H1 (cell line): ENCODE data around the gene USP6. TPM values are rescaled to one million over a fixed set of nuclear protein-coding genes. Genes with fewer than 3 reads are reported as not detected.

Experiments used
- CTCF ChIA-PET: fragments of 300-600 bp; sonication (Branson Sonifier 250); formaldehyde crosslinking; loops from one replicate; lab custom pipeline; 2021; ENCODE audit not compliant: partially characterized antibody; lab: Charles Lee
- POLR2A ChIA-PET: fragments of 300-600 bp; sonication (Branson Sonifier 250); formaldehyde crosslinking; loops from one replicate; lab custom pipeline; 2021; ENCODE audit warnings: inconsistent platforms; ENCODE audit not compliant: partially characterized antibody; lab: Charles Lee
- DNase-seq, 2 experiments: peaks; one replicate each; pipeline versions ENCODE4 v3.0.0 to v3.0.0-alpha.2; 2010 to 2022; ENCODE audit warnings: low spot score in 2 of 2, low read depth in 1 of 2, mixed read lengths in 1 of 2
- FAIRE-seq: peaks from 2 replicates; lab custom pipeline; 2011; peaks lifted over from hg19 to GRCh38; lab: Jason Lieb, UNC
- H2AFZ ChIP-seq: 2 replicates; pipeline ENCODE4 v1.8.1; 2012; ENCODE audit warnings: low read length, inconsistent platforms
- H2AK5ac ChIP-seq: 2 replicates; pipeline ENCODE4 v1.6.1; 2013; ENCODE audit warnings: low read depth, low read length
- H2BK120ac ChIP-seq: replicated peaks from 2 replicates; pipeline ENCODE3; 2013; ENCODE audit warnings: low read depth, low read length, inconsistent platforms
- H2BK12ac ChIP-seq: 2 replicates; pipeline ENCODE4 v1.6.1; 2013; ENCODE audit warnings: low read depth, low read length
- H2BK15ac ChIP-seq: 2 replicates; pipeline ENCODE4 v1.6.1; 2013; ENCODE audit warnings: low read length
- H2BK20ac ChIP-seq: 2 replicates; pipeline ENCODE4 v1.6.1; 2013; ENCODE audit warnings: low read length
- H2BK5ac ChIP-seq: 2 replicates; pipeline ENCODE4 v1.6.1; 2013; ENCODE audit warnings: low read depth, low read length
- H3K14ac ChIP-seq: 2 replicates; pipeline ENCODE4 v1.6.1; 2013; ENCODE audit warnings: inconsistent platforms; ENCODE audit not compliant: insufficient read length
- H3K18ac ChIP-seq: 2 replicates; pipeline ENCODE4 v1.6.1; 2013; ENCODE audit warnings: low read length; ENCODE audit errors: extremely low read depth
- H3K23ac ChIP-seq: 2 replicates; pipeline ENCODE4 v1.6.1; 2013; ENCODE audit warnings: inconsistent platforms; ENCODE audit not compliant: insufficient read length
- H3K23me2 ChIP-seq: 2 replicates; pipeline ENCODE4 v1.6.1; 2013; ENCODE audit warnings: low read depth, low read length
- H3K27ac ChIP-seq: 2 replicates; pipeline ENCODE4 v1.6.1; 2011; ENCODE audit warnings: low read depth, low read length, inconsistent platforms
- H3K27me3 ChIP-seq, 4 experiments: replicated peaks in 1 of 4; 1 replicate in 1 of 4; 2 replicates in 3 of 4; pipeline versions ENCODE4 v1.6.1 to v1.8.1; 2011 to 2013; ENCODE audit warnings: low read length in 3 of 4, mild to moderate bottlenecking in 3 of 4, inconsistent platforms in 2 of 4, mixed read lengths in 2 of 4, moderate library complexity in 1 of 4; ENCODE audit not compliant: control insufficient read depth in 3 of 4, insufficient read depth in 3 of 4; ENCODE audit errors: extremely low read depth in 1 of 4
- H3K36me3 ChIP-seq, 4 experiments: 2 replicates each; pipeline versions ENCODE4 v1.6.1 to v1.8.1; 2011 to 2013; ENCODE audit warnings: mild to moderate bottlenecking in 4 of 4, low read length in 3 of 4, moderate library complexity in 2 of 4, control low read depth in 1 of 4, inconsistent platforms in 1 of 4; ENCODE audit not compliant: insufficient read depth in 4 of 4, control insufficient read depth in 2 of 4
- H3K4ac ChIP-seq: replicated peaks from 2 replicates; pipeline ENCODE3; 2013; ENCODE audit warnings: low read length, low read depth, mixed read lengths, inconsistent platforms; ENCODE audit not compliant: insufficient read length
- H3K4me1 ChIP-seq, 4 experiments: replicated peaks in 1 of 4; 1 replicate in 1 of 4; 2 replicates in 3 of 4; pipeline versions ENCODE4 v1.6.1 to v1.8.1; 2011 to 2013; ENCODE audit warnings: low read length in 3 of 4, inconsistent platforms in 2 of 4, mixed read lengths in 1 of 4; ENCODE audit not compliant: insufficient read depth in 4 of 4, control insufficient read depth in 3 of 4
- H3K4me2 ChIP-seq, 2 experiments: 2 replicates each; pipeline versions ENCODE4 v1.6.1 to v1.8.1; 2011 to 2013; ENCODE audit warnings: low read depth in 2 of 2, low read length in 2 of 2, control low read depth in 1 of 2, inconsistent platforms in 1 of 2, mild to moderate bottlenecking in 1 of 2; ENCODE audit not compliant: insufficient read depth in 1 of 2
- H3K4me3 ChIP-seq, 4 experiments: fragments of 200-600, 300-600 bp in 1 of 4; sonication (generic), shearing (Covaris generic), sonication (Bioruptor Twin) in 1 of 4; 2 replicates each; pipeline versions ENCODE4 v1.5.1 to v1.8.1; 2011 to 2016; ENCODE audit warnings: low read length in 4 of 4, low read depth in 3 of 4, control low read depth in 2 of 4, inconsistent platforms in 2 of 4, mild to moderate bottlenecking in 2 of 4, mixed read lengths in 1 of 4, moderate library complexity in 1 of 4; ENCODE audit not compliant: insufficient read depth in 2 of 4; ENCODE audit errors: extremely low read depth in 1 of 4
- H3K56ac ChIP-seq: replicated peaks from 2 replicates; pipeline ENCODE3; 2013; ENCODE audit warnings: low read depth, mild to moderate bottlenecking, mixed read lengths, low read length, inconsistent platforms; ENCODE audit not compliant: insufficient read length
- H3K79me1 ChIP-seq: 2 replicates; pipeline ENCODE4 v1.6.1; 2013; ENCODE audit warnings: low read depth, low read length, control low read depth
- H3K79me2 ChIP-seq, 2 experiments: 2 replicates each; pipeline versions ENCODE4 v1.6.1 to v1.8.1; 2012 to 2013; ENCODE audit warnings: low read length in 2 of 2, mild to moderate bottlenecking in 2 of 2, inconsistent platforms in 1 of 2; ENCODE audit not compliant: insufficient read depth in 2 of 2, control insufficient read depth in 1 of 2
- H3K9ac ChIP-seq, 4 experiments: replicated peaks in 1 of 4; 1 replicate in 1 of 4; 2 replicates in 3 of 4; pipeline versions ENCODE4 v1.6.1 to v1.8.1; 2011 to 2013; ENCODE audit warnings: low read depth in 3 of 4, low read length in 3 of 4, control low read depth in 2 of 4, mild to moderate bottlenecking in 2 of 4, moderate library complexity in 2 of 4, inconsistent platforms in 1 of 4; ENCODE audit errors: extremely low read depth in 1 of 4
- H3K9me3 ChIP-seq, 2 experiments: 2 replicates each; pipeline versions ENCODE4 v1.6.1 to v1.8.1; 2012 to 2013; ENCODE audit warnings: mild to moderate bottlenecking in 2 of 2, moderate library complexity in 2 of 2, control low read depth in 1 of 2, inconsistent platforms in 1 of 2, low read depth in 1 of 2, low read length in 1 of 2, mixed read lengths in 1 of 2; ENCODE audit not compliant: insufficient read depth in 2 of 2
- H4K20me1 ChIP-seq, 2 experiments: replicated peaks in 1 of 2; 2 replicates each; pipeline versions ENCODE3 to v1.8.1; 2011 to 2013; ENCODE audit warnings: inconsistent platforms in 2 of 2, low read length in 2 of 2, mild to moderate bottlenecking in 1 of 2; ENCODE audit not compliant: insufficient read depth in 2 of 2, control insufficient read depth in 1 of 2
- H4K5ac ChIP-seq: 2 replicates; pipeline ENCODE4 v1.6.1; 2013; ENCODE audit warnings: low read length, low read depth, mixed read lengths, inconsistent platforms; ENCODE audit not compliant: insufficient read length
- H4K8ac ChIP-seq: 2 replicates; pipeline ENCODE4 v1.8.0; 2013; ENCODE audit warnings: mild to moderate bottlenecking, moderate library complexity, low read length, inconsistent platforms; ENCODE audit not compliant: insufficient read depth; ENCODE audit errors: extremely low read depth
- H4K91ac ChIP-seq: replicated peaks from 2 replicates; pipeline ENCODE3; 2013; ENCODE audit warnings: low read length, mixed read lengths, inconsistent platforms; ENCODE audit not compliant: insufficient read length
- CEBPB ChIP-seq: IDR thresholded peaks from 2 replicates; pipeline ENCODE4 v1.6.1; 2012; ENCODE audit warnings: low read depth, low read length
- CHD1 ChIP-seq: IDR thresholded peaks from 2 replicates; pipeline ENCODE4 v1.6.1; 2012; ENCODE audit warnings: low read depth, low read length, improper control_type of control experiment
- CHD2 ChIP-seq: IDR thresholded peaks from 2 replicates; pipeline ENCODE4 v1.6.1; 2012; ENCODE audit warnings: low read length, improper control_type of control experiment
- CTBP2 ChIP-seq: IDR thresholded peaks from 2 replicates; pipeline ENCODE4 v1.7.0; 2011; ENCODE audit warnings: borderline replicate concordance, mild to moderate bottlenecking, moderate library complexity, mixed read lengths, low read length; ENCODE audit not compliant: insufficient read depth, insufficient read length
- EGR1 ChIP-seq: IDR thresholded peaks from 2 replicates; pipeline ENCODE4 v1.6.1; 2011; ENCODE audit warnings: low read depth, low read length, borderline replicate concordance
- EP300 ChIP-seq, 2 experiments: IDR thresholded peaks; 1 replicate in 1 of 2; 2 replicates in 1 of 2; pipeline ENCODE4 v1.6.1; 2011 to 2012; ENCODE audit warnings: low read depth in 2 of 2, low read length in 2 of 2, mild to moderate bottlenecking in 2 of 2, borderline replicate concordance in 1 of 2, inconsistent platforms in 1 of 2, moderate library complexity in 1 of 2
- HDAC2 ChIP-seq, 2 experiments: fragments of 300-600 bp in 1 of 2; sonication (generic) in 1 of 2; IDR thresholded peaks; 2 replicates each; pipeline ENCODE4 v1.6.1; 2011 to 2012; ENCODE audit warnings: low read depth in 2 of 2, low read length in 2 of 2, mild to moderate bottlenecking in 2 of 2, moderate library complexity in 2 of 2, borderline replicate concordance in 1 of 2, inconsistent platforms in 1 of 2
- HDAC6 ChIP-seq: IDR thresholded peaks from one replicate; pipeline ENCODE4 v1.7.1; 2012; ENCODE audit warnings: low read depth, mild to moderate bottlenecking, inconsistent platforms, low read length, moderate library complexity
- MAFK ChIP-seq: IDR thresholded peaks from 2 replicates; pipeline ENCODE4 v1.6.1; 2012; ENCODE audit warnings: low read depth, mild to moderate bottlenecking, improper control_type of control experiment, low read length
- POLR2A ChIP-seq, 2 experiments: IDR thresholded peaks; 1 replicate in 1 of 2; 2 replicates in 1 of 2; pipeline ENCODE4 v1.6.1; 2011; ENCODE audit warnings: low read depth in 2 of 2, low read length in 2 of 2, mild to moderate bottlenecking in 2 of 2; ENCODE audit errors: control extremely low read depth in 1 of 2
- RAD21 ChIP-seq, 2 experiments: IDR thresholded peaks in 1 of 2; conservative IDR thresholded peaks in 1 of 2; 2 replicates each; pipeline ENCODE4 v1.6.1; 2011; ENCODE audit warnings: low read depth in 2 of 2, low read length in 2 of 2, improper control_type of control experiment in 1 of 2, inconsistent platforms in 1 of 2, mild to moderate bottlenecking in 1 of 2, moderate library complexity in 1 of 2
- SP1 ChIP-seq: IDR thresholded peaks from 2 replicates; pipeline ENCODE4 v1.6.1; 2011; ENCODE audit warnings: low read depth, low read length
- TEAD4 ChIP-seq: IDR thresholded peaks from 2 replicates; pipeline ENCODE4 v1.6.1; 2012; ENCODE audit warnings: low read depth, low read length, inconsistent platforms, mixed read lengths
- WGBS, 2 experiments: shearing (Covaris generic) in 1 of 2; methylation state at CpG; one replicate each; pipeline versions ENCODE4 v1.1.6 to v1.1.7; 2013 to 2015; ENCODE audit warnings: low lambda C conversion rate in 2 of 2, mixed read lengths in 2 of 2, inconsistent platforms in 1 of 2, low coverage in 1 of 2, missing lambda C conversion rate in 1 of 2; ENCODE audit not compliant: insufficient replicate concordance in 2 of 2, insufficient coverage in 1 of 2, insufficient read length in 1 of 2; ENCODE audit errors: extremely low coverage in 1 of 2, missing lambda C conversion rate in 1 of 2; 5-methylcytosine and 5-hydroxymethylcytosine counted together
- polyA plus RNA-seq, 7 experiments: library from polyadenylated mRNA; depleted of rRNA in 3 of 7; stranded (reverse) in 5 of 7; unstranded in 2 of 7; fragments of >200 nt in 5 of 7; fragments of 200-250 nt in 2 of 7; gene quantifications; 1 replicate in 5 of 7; 2 replicates in 1 of 7; 4 replicates in 1 of 7; pipeline versions ENCODE4 v1.2.1 to v1.2.3, GENCODE V29; 2011 to 2013; ENCODE audit warnings: missing spikeins in 2 of 7, mixed read lengths in 2 of 7
- total RNA-seq: library from RNA; stranded (reverse); fragmentation: NEBNext Ultra II Directional; extraction: Animal tissue kit (Norgen Biotek cat#: 25700); gene quantifications from 2 replicates; pipeline ENCODE4 v1.2.1, GENCODE V29; 2021
- TF ChIP-seq, protein P1 (sequence below): IDR thresholded peaks from 2 replicates; pipeline ENCODE4 v1.6.1; 2012; ENCODE audit warnings: inconsistent platforms

The USP6 gene
- total and polyA plus RNA-seq, 2 of the 8 experiments (the other 6 are each of a cell fraction or from before 2014, with no cell fraction given), result 0.08 to 0.32 TPM

GRCh38 chr17:5080591-5080990 lies 35.2 kb upstream of the USP6 start:
- no peak overlapping the region for H3K23ac ChIP-seq
- no peak overlapping the region for H2BK15ac ChIP-seq
- no peak overlapping the region for H2BK20ac ChIP-seq
- no peaks in the 10 kb centered on the region for H3K79me2 ChIP-seq
- no peak overlapping the region for H4K91ac ChIP-seq
- H3K4ac ChIP-seq, result no peak overlapping the region
- FAIRE-seq, result no peak
- no peak overlapping the region for H3K56ac ChIP-seq
- H3K23me2 ChIP-seq, result no peaks in the 10 kb centered on the region
- no peaks in the 10 kb centered on the region for H4K20me1 ChIP-seq
- H2BK12ac ChIP-seq, result 0 out of 2 replicates have a peak overlapping the region, but pooled peaks have one; percentile 50
- H3K27ac ChIP-seq, result no peak overlapping the region
- DNase-seq, result no peak
- H3K9me3 ChIP-seq, result peaks cover 0 to 2% of the 10 kb centered on the region in 2 experiments; a peak in 1 of 4 replicates
- no peak overlapping the region for H4K5ac ChIP-seq
- no peaks in the 10 kb centered on the region for H3K79me1 ChIP-seq
- H2BK5ac ChIP-seq, result no peak overlapping the region
- no peak overlapping the region for H3K14ac ChIP-seq
- no peaks in the 10 kb centered on the region; a peak in 1 of 7 replicates for H3K4me1 ChIP-seq
- H3K9ac ChIP-seq, result no peak overlapping the region
- no peak overlapping the region for H3K18ac ChIP-seq
- ChIA-PET POLR2A (interaction anchor here (0.9 to 3.1 kb wide), 4 partner anchors 10 to 30 kb away, joined by 3 to 12 read pairs (median 6); partner anchors contain the start of gene ZNF232), CTCF (no interaction called here)
- no peak overlapping the region for H3K4me3 ChIP-seq
- H3K27me3 ChIP-seq, result peaks cover 0 to 13% (median 8%) of the 10 kb centered on the region in 4 experiments; a peak in 4 of 7 replicates
- H2BK120ac ChIP-seq, result no peak overlapping the region
- no peak overlapping the region for H4K8ac ChIP-seq
- H3K36me3 ChIP-seq, result no peaks in the 10 kb centered on the region
- 88% methylated on average over 3 of the region's 3 CpGs; no CpG with 5 or more reads in 1 of the 2 experiments for WGBS, 2 experiments
- no peak overlapping the region for H3K4me2 ChIP-seq
- no peak overlapping the region for H2AFZ ChIP-seq
- H2AK5ac ChIP-seq, result no peak overlapping the region
- TF ChIP-seq POLR2A (IDR thresholded peaks at IDR 0.05; ENCODE audit: control extremely low read depth in 1 of 2, low read depth in 2 of 2, low read length in 2 of 2) (no peak), MAFK (no peak), EP300 (IDR thresholded peaks at IDR 0.05; ENCODE audit: borderline replicate concordance in 1 of 2, low read depth in 2 of 2, low read length in 2 of 2) (no peak), CEBPB (no peak), EGR1 (no peak), CHD1 (no peak), HDAC2 (IDR thresholded peaks at IDR 0.05; ENCODE audit: borderline replicate concordance in 1 of 2, low read depth in 2 of 2, low read length in 2 of 2) (no peak), TEAD4 (no peak), RAD21 (IDR thresholded peaks at IDR 0.05 in 1 of 2, conservative IDR thresholded peaks at IDR 0.05 in 1 of 2; ENCODE audit: low read depth in 2 of 2, low read length in 2 of 2) (no peak), HDAC6 (no peak), CHD2 (no peak), SP1 (no peak), CTBP2 (no peak)
- TF ChIP-seq, protein P1, sequence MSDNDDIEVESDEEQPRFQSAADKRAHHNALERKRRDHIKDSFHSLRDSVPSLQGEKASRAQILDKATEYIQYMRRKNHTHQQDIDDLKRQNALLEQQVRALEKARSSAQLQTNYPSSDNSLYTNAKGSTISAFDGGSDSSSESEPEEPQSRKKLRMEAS, result no peak
